DND-41 (cell line): ENCODE data around the gene NDUFV2.

ENCODE experiments used
- CTCF ChIP-seq: IDR thresholded peaks from 2 replicates; pipeline ENCODE4 v1.5.1; 2012; ENCODE audit warnings: borderline replicate concordance, low read length, moderate library complexity, mild to moderate bottlenecking; ENCODE audit not compliant: poor library complexity, severe bottlenecking; ENCODE audit errors: extremely low read depth
- EZH2 ChIP-seq: IDR thresholded peaks from 3 replicates; pipeline ENCODE4 v1.6.1; 2012; ENCODE audit warnings: borderline replicate concordance, low read depth, mild to moderate bottlenecking, moderate library complexity, low read length, inconsistent platforms; ENCODE audit not compliant: severe bottlenecking

- TF ChIP-seq CTCF (no peak), EZH2 (no peak)
These were observed 19.6 kb upstream of the NDUFV2 start for GRCh38 chr18:9082711-9083510.
